Type B pancreatic cell (in vitro differentiated cells): ENCODE data around the gene SERF1B. TPM values are rescaled to one million over a fixed set of nuclear protein-coding genes. Genes with fewer than 3 reads are reported as not detected.

Experiments
- total RNA-seq: library from RNA; stranded (reverse); gene quantifications from 2 replicates; pipeline ENCODE4 v1.2.1, GENCODE V29; 2021; ENCODE audit warnings: low replicate concordance

SERF1B gene
- total RNA-seq, 1 donor from 2014 or later, result 29.5 TPM

Other genes with a start within 250 kb of the SERF1B start
- 44.0 and 44.7 TPM in 2 replicates for gene SMN2, start 24.4 kb downstream of the SERF1B start, total RNA-seq